ENCODE results near the gene DEFB129.

Gene DEFB129

GRCh38 chr20:257419-257818 lies 30.4 kb downstream of the DEFB129 start, which contains the start of gene DEFB132:
DEFB132 (plus strand) TSS chr20:257724; CDS start chr20:257779, 55 bp downstream.
- no peak for DNase-seq

- DNase-seq: no peak
These were observed 31.3 kb downstream of the DEFB129 start for GRCh38 chr20:258269-258858.

GRCh38 chr20:258963-259362 lies 31.9 kb downstream of the DEFB129 start:
- no peak for DNase-seq

- DNase-seq: no peak
These were observed 32.9 kb downstream of the DEFB129 start for GRCh38 chr20:259981-260380.

GRCh38 chr20:263701-264100 lies 36.6 kb downstream of the DEFB129 start:
- no peak for DNase-seq

GRCh38 chr20:266596-267562 lies 39.8 kb downstream of the DEFB129 start:
- DNase-seq: peak; percentile 58

- no peak for DNase-seq
These were observed 43.5 kb downstream of the DEFB129 start for GRCh38 chr20:270517-270916.

GRCh38 chr20:271069-271468 lies 44.0 kb downstream of the DEFB129 start:
- DNase-seq: no peak

GRCh38 chr20:271528-271927 lies 44.5 kb downstream of the DEFB129 start:
- no peak for DNase-seq

GRCh38 chr20:272718-273117 lies 45.7 kb downstream of the DEFB129 start:
- DNase-seq: no peak

GRCh38 chr20:273884-274283 lies 46.8 kb downstream of the DEFB129 start:
- DNase-seq: no peak

- DNase-seq: no peak
These were observed 48.7 kb downstream of the DEFB129 start for GRCh38 chr20:275791-276190.

- DNase-seq: no peak
These were observed 49.8 kb downstream of the DEFB129 start for GRCh38 chr20:276620-277495.

- DNase-seq: no peak
These were observed 50.4 kb downstream of the DEFB129 start for GRCh38 chr20:277496-277781.

- no peak for DNase-seq
These were observed 51.1 kb downstream of the DEFB129 start for GRCh38 chr20:278181-278580.

GRCh38 chr20:278607-279571 lies 51.8 kb downstream of the DEFB129 start:
- no peak for DNase-seq
